GM12878 (cell line): ENCODE results near the gene IP6K3.

Experiments
- DPF2 ChIP-seq: fragments of 450-650 bp; IDR thresholded peaks from 2 replicates; pipeline ENCODE4 v1.6.1; 2017; ENCODE audit warnings: mild to moderate bottlenecking
- POLR2AphosphoS5 ChIP-seq: IDR thresholded peaks from 2 replicates; pipeline ENCODE4 v1.6.1; 2011; ENCODE audit warnings: mild to moderate bottlenecking, low read length, inconsistent platforms

- TF ChIP-seq DPF2 (no peak), POLR2AphosphoS5 (no peak)
These were observed 48.9 kb downstream of the IP6K3 start for GRCh38 chr6:33697845-33698244.
